Astrocyte (in vitro differentiated cells and primary cell): ENCODE data around the gene MEIKIN. TPM values are rescaled to one million over a fixed set of nuclear protein-coding genes. Genes with fewer than 3 reads are reported as not detected.
A peak's percentile ranks its signal among the peaks of the same experiment; 100 is the strongest.

Source experiments
- DNase-seq: peaks from one replicate; pipeline ENCODE4 v3.0.0-alpha.2; 2010; ENCODE audit warnings: low read depth
- FAIRE-seq: peaks from 2 replicates; lab custom pipeline; 2011; peaks lifted over from hg19 to GRCh38; lab: Jason Lieb, UNC
- H2AFZ ChIP-seq: 2 replicates; pipeline ENCODE4 v1.6.0; 2012; ENCODE audit warnings: low read depth, low read length, inconsistent platforms
- H3K27ac ChIP-seq: 2 replicates; pipeline ENCODE4 v1.5.1; 2011; ENCODE audit warnings: low read depth, low read length, inconsistent platforms
- H3K27me3 ChIP-seq: 2 replicates; pipeline ENCODE4 v1.6.0; 2011; ENCODE audit warnings: low read length, inconsistent platforms; ENCODE audit not compliant: insufficient read depth
- H3K36me3 ChIP-seq: 2 replicates; pipeline ENCODE4 v1.5.1; 2011; ENCODE audit warnings: low read length, inconsistent platforms; ENCODE audit not compliant: insufficient read depth
- H3K4me1 ChIP-seq: 2 replicates; pipeline ENCODE4 v1.5.1; 2011; ENCODE audit warnings: low read length, inconsistent platforms; ENCODE audit not compliant: insufficient read depth
- H3K4me2 ChIP-seq: 2 replicates; pipeline ENCODE4 v1.6.0; 2012; ENCODE audit warnings: low read length, inconsistent platforms
- H3K4me3 ChIP-seq: 2 replicates; pipeline ENCODE4 v1.5.1; 2011; ENCODE audit warnings: low read depth, mild to moderate bottlenecking, low read length, inconsistent platforms; ENCODE audit not compliant: insufficient read depth
- H3K79me2 ChIP-seq: 2 replicates; pipeline ENCODE4 v1.6.0; 2012; ENCODE audit warnings: mild to moderate bottlenecking, low read length, inconsistent platforms; ENCODE audit not compliant: insufficient read depth
- H3K9ac ChIP-seq: 2 replicates; pipeline ENCODE4 v1.6.0; 2012; ENCODE audit warnings: mild to moderate bottlenecking, low read length, inconsistent platforms
- H3K9me3 ChIP-seq: 2 replicates; pipeline ENCODE4 v1.5.1; 2012; ENCODE audit warnings: low read depth, mild to moderate bottlenecking, low read length, inconsistent platforms; ENCODE audit not compliant: insufficient read depth
- H4K20me1 ChIP-seq: 2 replicates; pipeline ENCODE4 v1.6.0; 2012; ENCODE audit warnings: low read length, inconsistent platforms; ENCODE audit not compliant: insufficient read depth
- H3K27ac Mint-ChIP-seq: one replicate; pipeline ENCODE4 v1.8.0; 2021; ENCODE audit warnings: mild to moderate bottlenecking, mixed read lengths; ENCODE audit not compliant: unreplicated experiment
- H3K27me3 Mint-ChIP-seq: one replicate; pipeline ENCODE4 v1.8.0; 2021; ENCODE audit warnings: low read depth, mixed read lengths; ENCODE audit not compliant: unreplicated experiment
- H3K36me3 Mint-ChIP-seq: one replicate; pipeline ENCODE4 v1.8.0; 2021; ENCODE audit warnings: low read depth, mixed read lengths; ENCODE audit not compliant: unreplicated experiment
- H3K4me1 Mint-ChIP-seq: one replicate; pipeline ENCODE4 v1.8.0; 2021; ENCODE audit warnings: low read depth, mixed read lengths; ENCODE audit not compliant: unreplicated experiment
- H3K4me3 Mint-ChIP-seq: one replicate; pipeline ENCODE4 v1.8.0; 2021; ENCODE audit warnings: mild to moderate bottlenecking, moderate library complexity, mixed read lengths; ENCODE audit not compliant: unreplicated experiment
- H3K9me3 Mint-ChIP-seq: one replicate; pipeline ENCODE4 v1.8.0; 2021; ENCODE audit warnings: mild to moderate bottlenecking, mixed read lengths; ENCODE audit not compliant: unreplicated experiment
- EZH2 ChIP-seq: IDR thresholded peaks from 2 replicates; pipeline ENCODE4 v1.6.1; 2012; ENCODE audit warnings: mild to moderate bottlenecking, low read length, inconsistent platforms; ENCODE audit not compliant: insufficient read depth
- total RNA-seq: library from RNA; stranded (reverse); gene quantifications from 2 replicates; pipeline ENCODE4 v1.2.1, GENCODE V29; 2021
- TF ChIP-seq, protein P1 (sequence below): IDR thresholded peaks from 2 replicates; pipeline ENCODE4 v1.5.1; 2011; ENCODE audit warnings: low read depth, mild to moderate bottlenecking, inconsistent platforms, low read length, moderate library complexity; ENCODE audit not compliant: insufficient read depth

The MEIKIN gene
- total RNA-seq, 1 donor from 2014 or later = not detected

- FAIRE-seq = no peak
- H3K79me2 ChIP-seq = peaks cover 100% of the 10 kb centered on the region
- H2AFZ ChIP-seq = no peak overlapping the region
- H3K9ac ChIP-seq = no peak overlapping the region
- no peak overlapping the region for H3K27ac ChIP-seq
- no peaks in the 10 kb centered on the region for H3K9me3 ChIP-seq
- no peak overlapping the region for H3K4me2 ChIP-seq
- Mint-ChIP-seq H3K4me1 (peaks cover 17% of the 10 kb centered on the region), H3K9me3 (peaks cover 4% of the 10 kb centered on the region), H3K27ac (no peak overlapping the region), H3K27me3 (no peaks in the 10 kb centered on the region), H3K36me3 (peaks cover 12% of the 10 kb centered on the region), H3K4me3 (no peak overlapping the region)
- peaks cover 6% of the 10 kb centered on the region for H3K4me1 ChIP-seq
- no peaks in the 10 kb centered on the region for H3K27me3 ChIP-seq
- no peaks in the 10 kb centered on the region for H3K36me3 ChIP-seq
- DNase-seq = no peak
- no peak overlapping the region for H3K4me3 ChIP-seq
- H4K20me1 ChIP-seq = peaks cover 93% of the 10 kb centered on the region
- TF ChIP-seq, protein P1, sequence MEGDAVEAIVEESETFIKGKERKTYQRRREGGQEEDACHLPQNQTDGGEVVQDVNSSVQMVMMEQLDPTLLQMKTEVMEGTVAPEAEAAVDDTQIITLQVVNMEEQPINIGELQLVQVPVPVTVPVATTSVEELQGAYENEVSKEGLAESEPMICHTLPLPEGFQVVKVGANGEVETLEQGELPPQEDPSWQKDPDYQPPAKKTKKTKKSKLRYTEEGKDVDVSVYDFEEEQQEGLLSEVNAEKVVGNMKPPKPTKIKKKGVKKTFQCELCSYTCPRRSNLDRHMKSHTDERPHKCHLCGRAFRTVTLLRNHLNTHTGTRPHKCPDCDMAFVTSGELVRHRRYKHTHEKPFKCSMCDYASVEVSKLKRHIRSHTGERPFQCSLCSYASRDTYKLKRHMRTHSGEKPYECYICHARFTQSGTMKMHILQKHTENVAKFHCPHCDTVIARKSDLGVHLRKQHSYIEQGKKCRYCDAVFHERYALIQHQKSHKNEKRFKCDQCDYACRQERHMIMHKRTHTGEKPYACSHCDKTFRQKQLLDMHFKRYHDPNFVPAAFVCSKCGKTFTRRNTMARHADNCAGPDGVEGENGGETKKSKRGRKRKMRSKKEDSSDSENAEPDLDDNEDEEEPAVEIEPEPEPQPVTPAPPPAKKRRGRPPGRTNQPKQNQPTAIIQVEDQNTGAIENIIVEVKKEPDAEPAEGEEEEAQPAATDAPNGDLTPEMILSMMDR = no peak
- no peak for TF ChIP-seq EZH2
These were observed 184.7 kb downstream of the MEIKIN start for GRCh38 chr5:131760793-131761192.

DNA sequence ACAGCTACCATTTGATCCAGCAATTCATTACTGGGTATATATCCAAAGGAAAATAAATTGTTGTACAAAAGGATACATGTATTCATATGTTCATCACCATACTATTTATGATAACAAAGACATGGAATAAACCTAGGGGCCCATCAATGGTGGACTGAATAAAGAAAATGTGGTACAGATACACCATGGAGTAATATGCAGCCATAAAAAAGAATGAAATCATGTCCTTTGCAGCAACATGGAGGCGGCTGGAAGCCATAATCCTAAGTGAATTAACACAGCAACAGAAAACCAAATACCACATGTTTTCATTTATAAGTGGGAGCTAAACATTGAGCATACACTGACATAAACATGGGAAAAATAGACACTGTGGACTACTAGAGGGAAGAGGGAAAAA, 185.8 kb downstream of the MEIKIN start:
- Histone ChIP-seq H3K27ac (no peak overlapping the region), H4K20me1 (peaks cover 92% of the 10 kb centered on the region)
- TF ChIP-seq EZH2 = no peak
- TF ChIP-seq, protein P1 = no peak

GRCh38 chr5:131758520-131758900, 187.0 kb downstream of the MEIKIN start:
- Histone ChIP-seq H2AFZ (no peak overlapping the region), H3K27ac (no peak overlapping the region), H3K9me3 (no peaks in the 10 kb centered on the region), H3K79me2 (peaks cover 98% of the 10 kb centered on the region), H3K9ac (no peak overlapping the region), H3K4me1 (peaks cover 6% of the 10 kb centered on the region), H3K4me3 (no peak overlapping the region), H3K27me3 (no peaks in the 10 kb centered on the region), H3K4me2 (peak overlapping the region; percentile 36), H3K36me3 (no peaks in the 10 kb centered on the region), H4K20me1 (peaks cover 97% of the 10 kb centered on the region)
- FAIRE-seq (no peak), DNase-seq (peak; percentile 56)
- H3K9me3 Mint-ChIP-seq = no peaks in the 10 kb centered on the region
- H3K36me3 Mint-ChIP-seq = peaks cover 6% of the 10 kb centered on the region
- TF ChIP-seq, protein P1 = no peak
- TF ChIP-seq EZH2 = no peak
- H3K27me3 Mint-ChIP-seq = no peaks in the 10 kb centered on the region
- no peak overlapping the region for H3K4me3 Mint-ChIP-seq
- H3K27ac Mint-ChIP-seq = peak overlapping the region; percentile 12
- peaks cover 11% of the 10 kb centered on the region for H3K4me1 Mint-ChIP-seq

More for the DNA sequence above, 185.8 kb downstream of the MEIKIN start:
- Histone ChIP-seq H3K4me2 (no peak overlapping the region), H2AFZ (no peak overlapping the region), H3K79me2 (peaks cover 99% of the 10 kb centered on the region), H3K4me1 (peaks cover 6% of the 10 kb centered on the region), H3K9me3 (no peaks in the 10 kb centered on the region), H3K9ac (no peak overlapping the region), H3K4me3 (no peak overlapping the region), H3K36me3 (no peaks in the 10 kb centered on the region), H3K27me3 (no peaks in the 10 kb centered on the region)
- Mint-ChIP-seq H3K36me3 (peaks cover 9% of the 10 kb centered on the region), H3K27ac (no peak overlapping the region), H3K27me3 (no peaks in the 10 kb centered on the region), H3K4me1 (peaks cover 11% of the 10 kb centered on the region), H3K4me3 (no peak overlapping the region), H3K9me3 (peaks cover 4% of the 10 kb centered on the region)
- FAIRE-seq (no peak), DNase-seq (no peak)
